D721Med (cell line): ENCODE data around the gene TARS2.

Experiments used
- DNase-seq: peaks from one replicate; pipeline ENCODE4 v3.0.0; 2011; ENCODE audit warnings: low spot score; ENCODE audit not compliant: insufficient read length
- FAIRE-seq: peaks from 2 replicates; lab custom pipeline; 2011; peaks lifted over from hg19 to GRCh38; lab: Jason Lieb, UNC
- TF ChIP-seq, protein P1 (sequence below): IDR thresholded peaks from 2 replicates; pipeline ENCODE4 v1.5.1; 2012; ENCODE audit warnings: mild to moderate bottlenecking, control low read depth; ENCODE audit not compliant: insufficient read depth; ENCODE audit errors: missing control alignments

Gene TARS2

DNA sequence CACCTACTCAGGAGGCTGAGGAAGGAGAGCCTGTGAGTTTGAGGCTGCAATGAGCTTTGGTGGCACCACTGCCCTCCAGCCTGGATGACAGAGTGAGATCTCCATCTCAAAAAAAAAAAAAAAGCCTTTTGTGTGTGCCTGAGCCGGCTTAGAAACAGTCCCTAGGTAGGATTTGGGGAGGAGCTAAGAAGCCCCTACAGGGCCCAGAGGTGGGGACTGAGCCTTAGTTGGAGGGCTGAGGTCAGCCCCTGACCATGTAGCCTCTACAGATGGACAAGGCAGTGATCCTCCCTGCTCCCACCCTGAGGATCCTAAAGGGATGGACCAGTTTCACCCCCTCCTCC is 64.5 kb downstream of the TARS2 start:
- FAIRE-seq (no peak), DNase-seq (no peak)
- TF ChIP-seq, protein P1, sequence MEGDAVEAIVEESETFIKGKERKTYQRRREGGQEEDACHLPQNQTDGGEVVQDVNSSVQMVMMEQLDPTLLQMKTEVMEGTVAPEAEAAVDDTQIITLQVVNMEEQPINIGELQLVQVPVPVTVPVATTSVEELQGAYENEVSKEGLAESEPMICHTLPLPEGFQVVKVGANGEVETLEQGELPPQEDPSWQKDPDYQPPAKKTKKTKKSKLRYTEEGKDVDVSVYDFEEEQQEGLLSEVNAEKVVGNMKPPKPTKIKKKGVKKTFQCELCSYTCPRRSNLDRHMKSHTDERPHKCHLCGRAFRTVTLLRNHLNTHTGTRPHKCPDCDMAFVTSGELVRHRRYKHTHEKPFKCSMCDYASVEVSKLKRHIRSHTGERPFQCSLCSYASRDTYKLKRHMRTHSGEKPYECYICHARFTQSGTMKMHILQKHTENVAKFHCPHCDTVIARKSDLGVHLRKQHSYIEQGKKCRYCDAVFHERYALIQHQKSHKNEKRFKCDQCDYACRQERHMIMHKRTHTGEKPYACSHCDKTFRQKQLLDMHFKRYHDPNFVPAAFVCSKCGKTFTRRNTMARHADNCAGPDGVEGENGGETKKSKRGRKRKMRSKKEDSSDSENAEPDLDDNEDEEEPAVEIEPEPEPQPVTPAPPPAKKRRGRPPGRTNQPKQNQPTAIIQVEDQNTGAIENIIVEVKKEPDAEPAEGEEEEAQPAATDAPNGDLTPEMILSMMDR: no peak

- TF ChIP-seq, protein P1: no peak
- DNase-seq (no peak), FAIRE-seq (no peak)
Measured at GRCh38 chr1:150552128-150552910, 65.1 kb downstream of the TARS2 start.

DNA sequence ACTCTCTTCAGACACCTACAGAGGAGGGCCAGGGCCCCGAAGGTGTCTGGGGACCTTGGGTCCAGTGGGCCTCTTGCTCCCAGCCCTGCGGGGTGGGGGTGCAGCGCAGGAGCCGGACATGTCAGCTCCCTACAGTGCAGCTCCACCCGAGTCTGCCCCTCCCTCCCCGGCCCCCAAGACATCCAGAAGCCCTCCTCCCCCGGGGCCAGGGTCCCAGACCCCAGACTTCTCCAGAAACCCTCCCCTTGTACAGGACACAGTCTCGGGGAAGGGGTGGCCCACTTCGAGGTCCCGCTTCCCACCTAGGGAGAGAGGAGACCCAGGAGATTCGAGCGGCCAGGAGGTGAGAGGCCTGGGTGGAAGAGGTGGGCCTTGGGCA is 65.7 kb downstream of the TARS2 start:
- FAIRE-seq (no peak), DNase-seq (no peak)
- TF ChIP-seq, protein P1: no peak

DNA sequence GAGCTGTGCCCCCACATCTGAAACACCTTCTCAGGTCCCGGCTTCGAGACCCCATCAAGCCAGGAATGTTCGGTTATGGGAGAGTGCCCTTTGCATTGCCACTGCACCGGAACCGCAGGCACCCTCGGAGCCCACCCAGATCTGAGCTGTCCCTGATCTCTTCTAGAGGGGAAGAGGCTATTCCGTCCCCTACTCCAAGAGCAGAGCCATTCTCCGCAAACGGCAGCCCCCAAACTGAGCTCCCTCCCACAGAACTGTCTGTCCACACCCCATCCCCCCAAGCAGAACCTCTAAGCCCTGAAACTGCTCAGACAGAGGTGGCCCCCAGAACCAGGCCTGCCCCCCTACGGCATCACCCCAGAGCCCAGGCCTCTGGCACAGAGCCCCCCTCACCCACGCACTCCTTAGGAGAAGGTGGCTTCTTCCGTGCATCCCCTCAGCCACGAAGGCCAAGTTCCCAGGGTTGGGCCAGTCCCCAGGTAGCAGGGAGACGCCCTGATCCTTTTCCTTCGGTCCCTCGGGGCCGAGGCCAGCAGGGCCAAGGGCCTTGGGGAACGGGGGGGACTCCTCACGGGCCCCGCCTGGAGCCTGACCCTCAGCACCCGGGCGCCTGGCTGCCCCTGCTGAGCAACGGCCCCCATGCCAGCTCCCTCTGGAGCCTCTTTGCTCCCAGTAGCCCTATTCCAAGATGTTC is 66.3 kb downstream of the TARS2 start:
- DNase-seq (no peak), FAIRE-seq (no peak)
- TF ChIP-seq, protein P1: no peak

GRCh38 chr1:150554086-150554452 is 66.8 kb downstream of the TARS2 start:
- no peak for FAIRE-seq
- DNase-seq: no peak

GRCh38 chr1:150555198-150555970 is 68.2 kb downstream of the TARS2 start:
- no peak for FAIRE-seq
- TF ChIP-seq, protein P1: no peak
- no peak for DNase-seq

More at GRCh38 chr1:150554086-150554452, 66.8 kb downstream of the TARS2 start:
- TF ChIP-seq, protein P1: no peak
